Cardiac fibroblast (primary cell): Measurements from ENCODE around the gene CNOT2.
"Not testable (repeated sequence)": the region's sequence is repeated elsewhere in the genome, so short reads cannot be mapped to it uniquely, and the experiment has no call there.

Experiments used
- DNase-seq, 2 donors: peaks; one replicate each; pipeline versions ENCODE4 v3.0.0 to v3.0.0-alpha.2; 2010; ENCODE audit warnings: low read depth in 2 of 2
- H3K4me3 ChIP-seq, 2 donors: replicated peaks in 1 of 2; 1 replicate in 1 of 2; 2 replicates in 1 of 2; pipeline ENCODE4 v1.5.1; 2011; ENCODE audit warnings: low read depth in 2 of 2, low read length in 2 of 2, mild to moderate bottlenecking in 2 of 2, moderate library complexity in 1 of 2
- CTCF ChIP-seq: IDR thresholded peaks from one replicate; pipeline ENCODE4 v1.5.1; 2011; ENCODE audit warnings: low read depth, mild to moderate bottlenecking, low read length, inconsistent platforms

The CNOT2 gene

GRCh38 chr12:70383886-70384285, 140.7 kb downstream of the CNOT2 start:
- no peak overlapping the region for H3K4me3 ChIP-seq
- no peak for TF ChIP-seq CTCF
- DNase-seq = no peak

DNA sequence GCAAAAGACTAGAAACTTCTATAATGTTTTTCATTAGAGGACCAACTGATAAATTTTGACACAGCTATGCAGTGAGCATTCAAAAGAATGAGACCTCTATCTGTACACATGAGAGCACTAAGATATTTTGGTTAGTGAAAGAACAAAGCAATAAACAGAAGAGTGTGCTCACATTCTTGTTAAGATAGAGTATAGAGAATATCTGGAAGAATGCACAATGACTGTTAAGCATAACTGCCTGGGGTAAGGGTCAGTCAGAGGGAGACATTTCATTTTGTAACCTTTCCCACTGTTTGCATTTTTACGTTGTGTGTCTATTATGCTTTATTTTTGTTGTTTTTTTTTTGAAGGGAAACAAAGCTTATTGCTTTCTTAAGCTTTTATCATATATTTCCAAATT, 143.5 kb downstream of the CNOT2 start:
- DNase-seq = peak in 1 of 2 donors; percentile 11
- TF ChIP-seq CTCF = no peak
- no peak overlapping the region for H3K4me3 ChIP-seq

DNA sequence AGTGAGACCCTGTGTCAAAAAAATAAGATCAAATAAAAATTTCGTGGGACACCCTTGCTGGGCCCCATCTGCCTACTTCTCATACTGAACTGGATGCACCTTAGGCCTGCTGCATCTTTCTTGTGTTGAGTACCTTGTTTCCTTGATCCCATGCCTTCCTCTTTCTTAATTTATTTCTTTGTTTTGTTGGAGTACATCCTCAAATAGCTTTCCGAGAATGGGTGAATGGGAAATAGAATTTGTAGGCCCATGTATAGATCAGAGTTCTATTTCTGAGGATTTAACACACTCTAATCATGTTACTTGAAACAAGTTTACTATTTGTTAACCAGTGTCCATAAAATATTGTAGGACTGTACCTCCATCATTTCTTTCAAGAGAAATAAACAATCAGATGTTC, 146.4 kb downstream of the CNOT2 start:
- no peak for DNase-seq
- H3K4me3 ChIP-seq = no peak overlapping the region
- no peak for TF ChIP-seq CTCF

GRCh38 chr12:70392631-70393030, 149.4 kb downstream of the CNOT2 start:
- H3K4me3 ChIP-seq, DNase-seq: not testable (repeated sequence)

DNA sequence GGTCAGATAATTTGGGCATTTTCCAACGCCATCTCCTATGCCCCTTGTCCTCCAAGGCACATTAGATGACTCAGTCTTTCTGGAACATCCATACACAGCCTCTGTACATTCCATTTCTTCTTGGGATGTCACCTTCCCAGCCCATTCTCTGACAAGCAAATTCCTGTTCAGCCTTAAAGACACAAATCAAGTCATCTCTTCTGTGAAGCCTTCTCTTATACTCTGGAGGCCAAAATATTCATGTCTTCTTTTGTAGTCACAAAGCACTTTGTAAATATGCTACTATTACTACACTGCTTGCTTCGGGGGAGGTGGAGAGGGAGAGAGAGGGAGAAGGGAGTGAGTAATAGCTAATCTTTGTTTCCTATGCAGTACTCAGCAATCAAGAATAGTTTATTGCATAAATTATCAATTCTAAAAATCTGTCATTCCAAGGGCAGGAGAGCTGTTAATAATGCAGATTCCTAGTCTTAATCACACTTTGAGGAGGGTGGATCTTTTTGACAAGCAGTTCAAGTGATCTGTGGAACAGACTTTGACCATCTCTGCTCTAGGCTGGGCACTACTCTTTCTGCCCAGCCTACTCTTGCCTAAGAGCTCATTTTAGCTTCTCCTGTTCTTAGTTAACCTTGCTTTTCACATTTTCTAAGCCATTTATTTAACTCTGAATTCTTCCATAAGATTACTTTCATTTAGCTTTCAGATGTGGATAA, 150.7 kb downstream of the CNOT2 start:
- peak; percentile 55 to 70 for DNase-seq

DNA sequence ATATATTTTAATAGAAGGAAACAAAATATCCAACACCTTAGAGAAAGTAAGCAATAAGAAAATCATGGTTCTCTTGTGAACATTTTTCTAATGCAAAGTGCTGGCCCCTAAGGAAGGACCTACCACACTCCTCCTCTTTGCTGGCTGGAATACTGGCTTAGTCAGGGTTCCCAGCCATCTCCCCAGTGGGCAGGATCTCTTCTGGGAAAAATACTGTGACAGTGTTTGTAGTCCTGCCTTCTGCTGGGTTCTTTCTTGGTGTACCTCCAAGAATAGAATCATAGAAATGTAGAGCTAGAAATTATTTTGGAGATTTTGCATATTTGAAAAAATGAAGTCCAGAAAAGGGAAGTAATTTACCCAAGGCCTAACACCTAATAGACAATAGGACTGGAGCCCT, 154.8 kb downstream of the CNOT2 start:
- no peak for DNase-seq
- no peak overlapping the region for H3K4me3 ChIP-seq
- TF ChIP-seq CTCF = no peak

More for the DNA sequence above, 150.7 kb downstream of the CNOT2 start:
- no peak for TF ChIP-seq CTCF
- no peak overlapping the region for H3K4me3 ChIP-seq

- DNase-seq = no peak
- TF ChIP-seq CTCF = no peak
- no peak overlapping the region for H3K4me3 ChIP-seq
Measured at GRCh38 chr12:70398862-70399261, 155.6 kb downstream of the CNOT2 start.
